Sigmoid colon (tissue), 7 donors: ENCODE results near the gene HRAS. TPM values are rescaled to one million over a fixed set of nuclear protein-coding genes. Genes with fewer than 3 reads are reported as not detected.

Source experiments
- DNase-seq: peaks from one replicate; pipeline ENCODE4 v3.0.0-alpha.2; 2019
- H3K27ac ChIP-seq, 4 donors: fragments of 200-600 bp; sonication (generic); one replicate each; pipeline ENCODE4 v1.5.1; 2016 to 2019; ENCODE audit warnings: mild to moderate bottlenecking in 1 of 4
- H3K27me3 ChIP-seq, 3 donors: fragments of 200-600 bp; sonication (generic); one replicate each; pipeline ENCODE4 v1.5.1; 2019; ENCODE audit warnings: mild to moderate bottlenecking in 1 of 3
- H3K36me3 ChIP-seq, 4 donors: fragments of 200-600 bp; sonication (generic); one replicate each; pipeline ENCODE4 v1.5.1; 2016 to 2019
- H3K4me1 ChIP-seq, 4 donors: fragments of 200-600 bp; sonication (generic); one replicate each; pipeline ENCODE4 v1.5.1; 2017 to 2019
- H3K4me3 ChIP-seq, 4 donors: fragments of 200-600 bp; sonication (generic); one replicate each; pipeline ENCODE4 v1.5.1; 2017 to 2019; ENCODE audit warnings: mild to moderate bottlenecking in 2 of 4, moderate library complexity in 1 of 4
- H3K9me3 ChIP-seq, 4 donors: fragments of 200-600 bp in 3 of 4; sonication (generic) in 3 of 4; one replicate each; pipeline versions ENCODE4 v1.5.1 to v1.6.1; 2013 to 2019
- CTCF ChIP-seq, 4 experiments: fragments of 450-650 bp in 3 of 4; fragments of 200-600 bp in 1 of 4; IDR thresholded peaks; one replicate each; pipeline ENCODE4 v1.5.1; 2016 to 2019; ENCODE audit warnings: antibody characterized with exemption in 4 of 4, mild to moderate bottlenecking in 3 of 4, moderate library complexity in 2 of 4
- EP300 ChIP-seq, 4 donors: sonication (generic); formaldehyde crosslinking; IDR thresholded peaks; one replicate each; pipeline ENCODE4 v1.6.1; 2017; ENCODE audit warnings: antibody characterized with exemption in 4 of 4
- POLR2A ChIP-seq, 2 donors: fragments of 450-650 bp; IDR thresholded peaks; one replicate each; pipeline ENCODE4 v1.6.1; 2016; ENCODE audit warnings: antibody characterized with exemption in 2 of 2, mild to moderate bottlenecking in 2 of 2, moderate library complexity in 2 of 2
- POLR2AphosphoS5 ChIP-seq, 4 donors: sonication (generic); formaldehyde crosslinking; IDR thresholded peaks; one replicate each; pipeline ENCODE4 v1.6.1; 2017; ENCODE audit warnings: antibody characterized with exemption in 4 of 4
- WGBS, 2 donors: extraction: QIAGEN DNeasy Blood & Tissue Kit; methylation state at CpG; one replicate each; pipeline ENCODE4 v1.1.7; 2013; 5-methylcytosine and 5-hydroxymethylcytosine counted together
- intact Hi-C: fragments of 100-400 bp; cut with DNase I; formaldehyde crosslinking; loops from one replicate; pipeline ENCODE4 v1.15.1; 2023
- polyA plus RNA-seq, 3 donors: library from polyadenylated mRNA; stranded (reverse); fragments of 200-250 nt; gene quantifications; one replicate each; pipeline ENCODE4 v1.2.3, GENCODE V29; 2013
- small RNA-seq, 3 donors: library from RNA; depleted of rRNA; stranded (forward); fragments of <200 nt; gene quantifications; one replicate each; pipeline ENCODE3, GENCODE V24; 2016
- total RNA-seq, 4 donors: library from RNA; depleted of rRNA; stranded (reverse); fragments of >200 nt; gene quantifications; one replicate each; pipeline ENCODE4 v1.1.0, GENCODE V29; 2016
- donor health status: healthy with polysubstance abuse.
- donor health status: Bipolar disorder and iron deficiency.
- donor health status: healthy.

HRAS gene
- total and polyA plus RNA-seq, 7 donors: 27.8 to 76.1 (median 44.6) TPM

GRCh38 chr11:488062-488461, 47.3 kb downstream of the HRAS start:
- Histone ChIP-seq H3K27me3 (no peaks in the 10 kb centered on the region), H3K4me3 (no peak overlapping the region), H3K27ac (no peak overlapping the region), H3K4me1 (no peaks in the 10 kb centered on the region), H3K9me3 (no peaks in the 10 kb centered on the region), H3K36me3 (peaks cover 0 to 28% (median 7%) of the 10 kb centered on the region in 4 donors)
- no peak for DNase-seq
- TF ChIP-seq CTCF (IDR thresholded peaks at IDR 0.05) (no peak), POLR2AphosphoS5 (IDR thresholded peaks at IDR 0.05) (no peak)
- intact Hi-C loops: no loop called here
- WGBS, 2 donors: 47 to 81% methylated on average over 25 of the region's 25 CpGs

GRCh38 chr11:487571-488021, 47.8 kb downstream of the HRAS start:
- H3K4me1 ChIP-seq: no peaks in the 10 kb centered on the region
- no peak for DNase-seq
- H3K36me3 ChIP-seq: peaks cover 0 to 23% (median 4%) of the 10 kb centered on the region in 4 donors
- no peak overlapping the region for H3K4me3 ChIP-seq
- H3K27ac ChIP-seq: no peak overlapping the region
- 62 to 88% methylated on average over 22 of the region's 22 CpGs for WGBS, 2 donors
- intact Hi-C loops: no loop called here
- TF ChIP-seq EP300 (IDR thresholded peaks at IDR 0.05) (no peak), POLR2A (IDR thresholded peaks at IDR 0.05) (no peak), CTCF (IDR thresholded peaks at IDR 0.05) (no peak), POLR2AphosphoS5 (IDR thresholded peaks at IDR 0.05) (no peak)
- no peaks in the 10 kb centered on the region for H3K27me3 ChIP-seq
- no peaks in the 10 kb centered on the region for H3K9me3 ChIP-seq

GRCh38 chr11:486189-486588, 49.2 kb downstream of the HRAS start:
- TF ChIP-seq POLR2A (IDR thresholded peaks at IDR 0.05): no peak
- no peak for TF ChIP-seq EP300 (IDR thresholded peaks at IDR 0.05)
- TF ChIP-seq POLR2AphosphoS5 (IDR thresholded peaks at IDR 0.05): no peak
- TF ChIP-seq CTCF (IDR thresholded peaks at IDR 0.05): no peak
- H3K9me3 ChIP-seq: no peaks in the 10 kb centered on the region
- H3K36me3 ChIP-seq: peaks cover 0 to 21% (median 4%) of the 10 kb centered on the region in 4 donors
- no peak overlapping the region for H3K4me3 ChIP-seq
- intact Hi-C loops: no loop called here
- no peak for DNase-seq
- H3K4me1 ChIP-seq: no peaks in the 10 kb centered on the region
- H3K27ac ChIP-seq: no peak overlapping the region
- no peaks in the 10 kb centered on the region for H3K27me3 ChIP-seq
- 84 to 95% methylated on average over 23 of the region's 23 CpGs for WGBS, 2 donors

GRCh38 chr11:484616-485015, 50.8 kb downstream of the HRAS start:
- intact Hi-C loops: no loop called here
- WGBS, 2 donors: 98% methylated on average over 38 of the region's 38 CpGs
- TF ChIP-seq POLR2A (IDR thresholded peaks at IDR 0.05) (no peak), CTCF (IDR thresholded peaks at IDR 0.05) (no peak), POLR2AphosphoS5 (IDR thresholded peaks at IDR 0.05) (no peak), EP300 (IDR thresholded peaks at IDR 0.05) (no peak)
- Histone ChIP-seq H3K4me3 (no peak overlapping the region), H3K27ac (no peak overlapping the region), H3K27me3 (no peaks in the 10 kb centered on the region), H3K36me3 (peaks cover 0 to 8% (median 4%) of the 10 kb centered on the region in 4 donors), H3K9me3 (no peaks in the 10 kb centered on the region), H3K4me1 (no peaks in the 10 kb centered on the region)
- no peak for DNase-seq

Small RNAs within 50 kb of the gene (small RNA-seq; reads per million reads assigned to genes)
- 2.9 to 3.9 (median 3.8) reads per million in 3 donors for gene MIR210

Other genes with a start within 250 kb of the HRAS start
- 10 to 100 TPM; 11.4 to 15.3 (median 13.6) TPM for gene PGGHG, start 246.4 kb downstream of the HRAS start, total RNA-seq
- gene PGGHG, start 246.4 kb downstream of the HRAS start, polyA plus RNA-seq: 10 to 100 TPM in 1 of 3 donors, 1 to 10 TPM in 2; 1.6 to 68.0 (median 3.6) TPM
- gene IFITM5, start 236.1 kb downstream of the HRAS start, total RNA-seq: not detected
- gene IFITM5, start 236.1 kb downstream of the HRAS start, polyA plus RNA-seq: not detected
- 100 to 1,000 TPM in 3 of 4 donors, 10 to 100 TPM in 1; 79.8 to 187 (median 141) TPM for gene IFITM2, start 227.8 kb downstream of the HRAS start, total RNA-seq
- 100 to 1,000 TPM in 2 of 3 donors, 10 to 100 TPM in 1; 73.3 to 461 (median 164) TPM for gene IFITM2, start 227.8 kb downstream of the HRAS start, polyA plus RNA-seq
- gene IFITM1, start 221.5 kb downstream of the HRAS start, total RNA-seq: 10 to 100 TPM; 82.4 to 94.2 (median 92.6) TPM
- gene IFITM1, start 221.5 kb downstream of the HRAS start, polyA plus RNA-seq: 100 to 1,000 TPM in 1 of 3 donors, 10 to 100 TPM in 2; 41.2 to 580 (median 58.9) TPM
- 100 to 1,000 TPM; 278 to 463 (median 291) TPM for gene IFITM3, start 214.7 kb downstream of the HRAS start, total RNA-seq
- 1,000 to 10,000 TPM in 1 of 3 donors, 100 to 1,000 TPM in 2; 116 to 1,104 (median 383) TPM for gene IFITM3, start 214.7 kb downstream of the HRAS start, polyA plus RNA-seq
- gene B4GALNT4, start 166.1 kb downstream of the HRAS start, total RNA-seq: 1 to 10 TPM; 1.4 to 9.1 (median 2.7) TPM
- 1 to 10 TPM in 2 of 3 donors, not detected in 1; 7.6 to 7.8 TPM for gene B4GALNT4, start 166.1 kb downstream of the HRAS start, polyA plus RNA-seq
- gene PKP3, start 141.4 kb downstream of the HRAS start, total RNA-seq: under 1 TPM in 2 of 4 donors, not detected in 2; 0.27 to 0.71 TPM
- gene PKP3, start 141.4 kb downstream of the HRAS start, polyA plus RNA-seq: 100 to 1,000 TPM in 1 of 3 donors, 10 to 100 TPM in 2; 57.1 to 140 (median 86.7) TPM
- 10 to 100 TPM; 51.0 to 70.9 (median 53.1) TPM for gene SIGIRR, start 120.6 kb downstream of the HRAS start, total RNA-seq
- 100 to 1,000 TPM in 1 of 3 donors, 10 to 100 TPM in 2; 46.8 to 122 (median 50.2) TPM for gene SIGIRR, start 120.6 kb downstream of the HRAS start, polyA plus RNA-seq
- 1 to 10 TPM in 1 of 4 donors, under 1 TPM in 3; 0.14 to 2.5 (median 0.26) TPM for gene ANO9, start 93.6 kb downstream of the HRAS start, total RNA-seq
- 100 to 1,000 TPM in 1 of 3 donors, 1 to 10 TPM in 2; 4.2 to 123 (median 6.5) TPM for gene ANO9, start 93.6 kb downstream of the HRAS start, polyA plus RNA-seq
- 10 to 100 TPM; 30.1 to 76.2 (median 44.6) TPM for gene PTDSS2, start 85.3 kb downstream of the HRAS start, total RNA-seq
- 10 to 100 TPM in 1 of 3 donors, 1 to 10 TPM in 2; 4.8 to 29.0 (median 6.5) TPM for gene PTDSS2, start 85.3 kb downstream of the HRAS start, polyA plus RNA-seq
- gene RNH1, start 28.3 kb downstream of the HRAS start, total RNA-seq: 100 to 1,000 TPM; 150 to 210 (median 160) TPM
- 100 to 1,000 TPM; 101 to 126 (median 108) TPM for gene RNH1, start 28.3 kb downstream of the HRAS start, polyA plus RNA-seq
- gene LRRC56, start 2.0 kb upstream of the HRAS start, total RNA-seq: under 1 TPM in 1 of 4 donors, not detected in 3; 0.14 TPM
- 1 to 10 TPM; 2.4 to 5.9 (median 5.8) TPM for gene LRRC56, start 2.0 kb upstream of the HRAS start, polyA plus RNA-seq
- 1 to 10 TPM in 1 of 4 donors, under 1 TPM in 2, not detected in 1; 0.66 to 1.4 (median 0.68) TPM for gene LMNTD2, start 25.2 kb upstream of the HRAS start, total RNA-seq
- 1 to 10 TPM; 1.2 to 6.3 (median 3.5) TPM for gene LMNTD2, start 25.2 kb upstream of the HRAS start, polyA plus RNA-seq
- gene RASSF7, start 25.4 kb upstream of the HRAS start, total RNA-seq: 1 to 10 TPM; 3.0 to 5.4 (median 3.8) TPM
- 100 to 1,000 TPM in 1 of 3 donors, 10 to 100 TPM in 2; 72.4 to 122 (median 94.9) TPM for gene RASSF7, start 25.4 kb upstream of the HRAS start, polyA plus RNA-seq
- gene PHRF1, start 40.9 kb upstream of the HRAS start, total RNA-seq: 10 to 100 TPM; 11.8 to 21.2 (median 17.9) TPM
- 10 to 100 TPM in 2 of 3 donors, 1 to 10 TPM in 1; 6.6 to 29.3 (median 11.3) TPM for gene PHRF1, start 40.9 kb upstream of the HRAS start, polyA plus RNA-seq
- 10 to 100 TPM in 3 of 4 donors, 1 to 10 TPM in 1; 8.6 to 18.2 (median 14.2) TPM for gene IRF7, start 80.4 kb upstream of the HRAS start, total RNA-seq
- gene IRF7, start 80.4 kb upstream of the HRAS start, polyA plus RNA-seq: 10 to 100 TPM; 10.8 to 73.9 (median 26.8) TPM
- gene CDHR5, start 89.4 kb upstream of the HRAS start, total RNA-seq: 1 to 10 TPM in 2 of 4 donors, not detected in 2; 1.8 to 1.9 TPM
- gene CDHR5, start 89.4 kb upstream of the HRAS start, polyA plus RNA-seq: 100 to 1,000 TPM in 1 of 3 donors, 10 to 100 TPM in 2; 18.0 to 136 (median 29.4) TPM
- gene SCT, start 91.6 kb upstream of the HRAS start, total RNA-seq: not detected
- gene SCT, start 91.6 kb upstream of the HRAS start, polyA plus RNA-seq: 1 to 10 TPM in 1 of 3 donors, not detected in 2; 1.1 TPM
- 1 to 10 TPM in 1 of 4 donors, under 1 TPM in 1, not detected in 2; 0.41 to 2.2 TPM for gene DRD4, start 101.7 kb upstream of the HRAS start, total RNA-seq
- gene DRD4, start 101.7 kb upstream of the HRAS start, polyA plus RNA-seq: under 1 TPM in 1 of 3 donors, not detected in 2; 0.28 TPM
- 10 to 100 TPM; 15.1 to 29.6 (median 22.2) TPM for gene DEAF1, start 159.6 kb upstream of the HRAS start, total RNA-seq
- 10 to 100 TPM; 11.3 to 18.6 (median 14.4) TPM for gene DEAF1, start 159.6 kb upstream of the HRAS start, polyA plus RNA-seq
- 10 to 100 TPM; 20.9 to 41.5 (median 39.6) TPM for gene TMEM80, start 160.2 kb upstream of the HRAS start, total RNA-seq
- 10 to 100 TPM in 2 of 3 donors, 1 to 10 TPM in 1; 7.9 to 27.6 (median 25.7) TPM for gene TMEM80, start 160.2 kb upstream of the HRAS start, polyA plus RNA-seq
- 10 to 100 TPM in 2 of 4 donors, 1 to 10 TPM in 2; 5.4 to 15.6 (median 11.6) TPM for gene EPS8L2, start 170.7 kb upstream of the HRAS start, total RNA-seq
- 100 to 1,000 TPM; 153 to 168 (median 155) TPM for gene EPS8L2, start 170.7 kb upstream of the HRAS start, polyA plus RNA-seq
- gene TALDO1, start 211.9 kb upstream of the HRAS start, total RNA-seq: 100 to 1,000 TPM in 2 of 4 donors, 10 to 100 TPM in 2; 94.6 to 133 (median 108) TPM
- gene TALDO1, start 211.9 kb upstream of the HRAS start, polyA plus RNA-seq: 100 to 1,000 TPM; 142 to 177 (median 170) TPM
- gene GATD1, start 241.9 kb upstream of the HRAS start, total RNA-seq: 10 to 100 TPM in 3 of 4 donors, 1 to 10 TPM in 1; 6.7 to 26.3 (median 14.9) TPM
- gene GATD1, start 241.9 kb upstream of the HRAS start, polyA plus RNA-seq: 10 to 100 TPM in 2 of 3 donors, 1 to 10 TPM in 1; 7.8 to 55.9 (median 40.0) TPM